SK-N-SH (cell line): Measurements from ENCODE around the gene FOXO1.

Experiments
- CTCF ChIP-seq: fragments of 200-600 bp; sonication (generic); IDR thresholded peaks from 2 replicates; pipeline ENCODE4 v1.6.1; 2017; ENCODE audit warnings: antibody characterized with exemption, mild to moderate bottlenecking, moderate library complexity
- EZH2phosphoT487 ChIP-seq: fragments of 200-600 bp; sonication (generic); IDR thresholded peaks from 2 replicates; pipeline ENCODE4 v1.6.1; 2017; ENCODE audit warnings: low read depth, mixed run types, mild to moderate bottlenecking, antibody characterized with exemption, moderate library complexity, borderline replicate concordance
- FOSL2 ChIP-seq: IDR thresholded peaks from 2 replicates; pipeline ENCODE4 v1.4.0; 2012; ENCODE audit warnings: low read depth, mild to moderate bottlenecking, moderate library complexity, borderline replicate concordance
- FOXJ3 ChIP-seq: sonication (generic); formaldehyde crosslinking; IDR thresholded peaks from 2 replicates; pipeline ENCODE4 v1.5.1; 2020; ENCODE audit warnings: mild to moderate bottlenecking, missing genetic modification reagents
- GABPA ChIP-seq: IDR thresholded peaks from 2 replicates; pipeline ENCODE4 v1.4.0; 2012; ENCODE audit warnings: low read depth, mild to moderate bottlenecking
- MEF2A ChIP-seq: IDR thresholded peaks from 2 replicates; pipeline ENCODE4 v1.4.0; 2012; ENCODE audit warnings: low read depth, borderline replicate concordance
- MXI1 ChIP-seq: IDR thresholded peaks from 2 replicates; pipeline ENCODE4 v1.6.1; 2012; ENCODE audit warnings: mild to moderate bottlenecking, low read depth, low read length, improper control_type of control experiment
- POLR2AphosphoS5 ChIP-seq: IDR thresholded peaks from 2 replicates; pipeline ENCODE4 v1.6.1; 2012; ENCODE audit warnings: low read depth, low read length
- YY1 ChIP-seq: IDR thresholded peaks from 2 replicates; pipeline ENCODE4 v1.4.0; 2012; ENCODE audit warnings: low read depth, mild to moderate bottlenecking
- ZBTB33 ChIP-seq: IDR thresholded peaks from 2 replicates; pipeline ENCODE4 v1.4.0; 2012; ENCODE audit warnings: low read depth, borderline replicate concordance

- no peak for TF ChIP-seq CTCF
- no peak for TF ChIP-seq FOSL2
- TF ChIP-seq POLR2AphosphoS5: no peak
- TF ChIP-seq ZBTB33: no peak
- TF ChIP-seq MXI1: no peak
- TF ChIP-seq FOXJ3 (CRISPR knock-in tag): no peak
- TF ChIP-seq MEF2A: no peak
- no peak for TF ChIP-seq GABPA
- no peak for TF ChIP-seq YY1
- no peak for TF ChIP-seq EZH2phosphoT487
Observed at GRCh38 chr13:40611635-40612034, 54.8 kb downstream of the FOXO1 start.
